RWPE2 (cell line): ENCODE data around the gene SLIT3.

Experiments used
- ATAC-seq: fragments of 200-7000 bp; cut with Tn5 transposase; 3 replicates; pipeline ENCODE4 v1.9.1; 2021; ENCODE audit warnings: low read depth
- DNase-seq: peaks from one replicate; pipeline ENCODE4 v3.0.0-alpha.2; 2020; ENCODE audit warnings: low spot score
- H3K27ac ChIP-seq: fragments of 450-650 bp; 2 replicates; pipeline ENCODE4 v1.5.1; 2017; ENCODE audit warnings: mild to moderate bottlenecking; ENCODE audit not compliant: poor library complexity, severe bottlenecking
- H3K27me3 ChIP-seq: fragments of 250-450 bp; sonication (Bioruptor Pico); 2 replicates; pipeline ENCODE4 v1.5.1; 2021; ENCODE audit warnings: mild to moderate bottlenecking, moderate library complexity; ENCODE audit not compliant: insufficient read depth, poor library complexity, severe bottlenecking
- H3K36me3 ChIP-seq: fragments of 250-450 bp; sonication (Bioruptor Pico); 2 replicates; pipeline ENCODE4 v1.5.1; 2020; ENCODE audit warnings: low read depth, mild to moderate bottlenecking, moderate library complexity
- H3K4me1 ChIP-seq: fragments of 250-450 bp; sonication (Bioruptor Pico); 2 replicates; pipeline ENCODE4 v1.5.1; 2021; ENCODE audit warnings: mild to moderate bottlenecking, moderate library complexity; ENCODE audit not compliant: insufficient read depth, poor library complexity, severe bottlenecking
- H3K4me3 ChIP-seq: fragments of 250-450 bp; sonication (Bioruptor Pico); 2 replicates; pipeline ENCODE4 v1.5.1; 2021; ENCODE audit warnings: mild to moderate bottlenecking, moderate library complexity; ENCODE audit not compliant: severe bottlenecking
- H3K9me3 ChIP-seq: fragments of 250-450 bp; sonication (Bioruptor Pico); 2 replicates; pipeline ENCODE4 v1.5.1; 2021; ENCODE audit warnings: mild to moderate bottlenecking, moderate library complexity; ENCODE audit not compliant: severe bottlenecking
- TF ChIP-seq, protein P1 (sequence below): fragments of 450-650 bp; IDR thresholded peaks from one replicate; pipeline ENCODE4 v1.5.1; 2017; ENCODE audit warnings: mild to moderate bottlenecking, moderate library complexity; ENCODE audit not compliant: poor library complexity, severe bottlenecking

The SLIT3 gene

DNA sequence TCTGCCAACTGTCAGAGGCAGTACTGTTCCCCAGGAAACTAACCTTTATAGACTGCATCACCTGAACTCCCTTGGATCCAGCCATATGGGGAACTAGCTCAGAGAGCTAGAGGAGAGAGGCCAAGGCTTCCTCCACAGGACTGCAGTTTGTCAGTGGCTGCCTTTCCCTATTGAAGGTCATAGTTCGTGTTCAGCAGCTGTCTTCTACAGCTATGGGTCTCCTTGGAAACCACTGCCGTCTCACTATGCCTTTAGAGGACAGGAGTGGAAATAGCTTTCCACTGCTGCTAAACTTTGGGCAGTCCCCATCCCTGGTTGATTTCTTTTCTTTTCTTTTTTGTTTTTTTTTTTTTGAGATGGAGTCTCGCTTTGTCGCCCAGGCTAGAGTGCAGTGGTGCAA lies 4.4 kb upstream of the SLIT3 start:
- ATAC-seq: no peak
- TF ChIP-seq, protein P1, sequence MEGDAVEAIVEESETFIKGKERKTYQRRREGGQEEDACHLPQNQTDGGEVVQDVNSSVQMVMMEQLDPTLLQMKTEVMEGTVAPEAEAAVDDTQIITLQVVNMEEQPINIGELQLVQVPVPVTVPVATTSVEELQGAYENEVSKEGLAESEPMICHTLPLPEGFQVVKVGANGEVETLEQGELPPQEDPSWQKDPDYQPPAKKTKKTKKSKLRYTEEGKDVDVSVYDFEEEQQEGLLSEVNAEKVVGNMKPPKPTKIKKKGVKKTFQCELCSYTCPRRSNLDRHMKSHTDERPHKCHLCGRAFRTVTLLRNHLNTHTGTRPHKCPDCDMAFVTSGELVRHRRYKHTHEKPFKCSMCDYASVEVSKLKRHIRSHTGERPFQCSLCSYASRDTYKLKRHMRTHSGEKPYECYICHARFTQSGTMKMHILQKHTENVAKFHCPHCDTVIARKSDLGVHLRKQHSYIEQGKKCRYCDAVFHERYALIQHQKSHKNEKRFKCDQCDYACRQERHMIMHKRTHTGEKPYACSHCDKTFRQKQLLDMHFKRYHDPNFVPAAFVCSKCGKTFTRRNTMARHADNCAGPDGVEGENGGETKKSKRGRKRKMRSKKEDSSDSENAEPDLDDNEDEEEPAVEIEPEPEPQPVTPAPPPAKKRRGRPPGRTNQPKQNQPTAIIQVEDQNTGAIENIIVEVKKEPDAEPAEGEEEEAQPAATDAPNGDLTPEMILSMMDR: no peak
- Histone ChIP-seq H3K36me3 (no peaks in the 10 kb centered on the region), H3K9me3 (no peaks in the 10 kb centered on the region), H3K27ac (no peak overlapping the region), H3K4me1 (peaks cover 7% of the 10 kb centered on the region), H3K27me3 (no peaks in the 10 kb centered on the region), H3K4me3 (no peak overlapping the region)
- DNase-seq: no peak

DNA sequence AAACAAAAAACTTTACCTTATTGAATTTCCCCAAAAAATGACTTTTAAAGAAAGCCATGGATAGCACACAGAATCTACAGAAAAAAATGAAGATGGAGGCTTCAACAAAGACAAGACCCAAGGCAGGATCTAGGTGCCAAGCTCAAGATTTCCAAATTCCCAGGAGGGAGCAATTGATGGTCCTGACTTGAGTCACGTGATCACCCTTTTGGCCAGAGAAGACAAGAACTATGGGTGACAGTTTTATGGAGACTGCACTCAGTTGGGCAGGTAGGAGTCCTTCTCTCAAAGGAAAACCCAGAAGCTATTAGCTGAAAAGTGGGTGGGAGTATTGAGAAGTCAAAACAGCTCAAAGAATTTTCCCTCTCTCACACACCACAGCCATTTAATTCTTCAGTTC lies 3.2 kb upstream of the SLIT3 start:
- Histone ChIP-seq H3K9me3 (no peaks in the 10 kb centered on the region), H3K36me3 (no peaks in the 10 kb centered on the region), H3K27ac (no peak overlapping the region), H3K27me3 (no peaks in the 10 kb centered on the region), H3K4me1 (peaks cover 7% of the 10 kb centered on the region), H3K4me3 (no peak overlapping the region)
- TF ChIP-seq, protein P1: no peak
- no peak for DNase-seq
- ATAC-seq: no peak

DNA sequence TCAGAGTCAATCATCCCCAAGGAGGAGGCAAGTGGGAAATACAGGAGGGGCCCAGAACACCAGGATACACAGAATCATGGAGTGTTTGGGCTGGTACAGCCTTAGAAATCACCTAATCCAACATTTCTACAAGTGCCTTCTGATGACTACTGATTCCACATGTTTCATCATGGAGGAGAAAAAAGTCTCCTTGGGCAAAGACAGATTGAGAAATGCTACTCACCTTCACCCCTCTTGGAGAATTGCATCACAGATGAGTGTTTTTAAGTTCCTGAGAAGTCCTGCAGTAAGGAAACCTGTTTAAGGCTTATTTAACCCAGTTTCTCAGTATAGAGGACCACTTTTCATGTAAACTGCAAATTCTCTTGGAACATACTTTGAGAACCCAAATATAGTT lies 2.2 kb upstream of the SLIT3 start:
- TF ChIP-seq, protein P1: no peak
- Histone ChIP-seq H3K27ac (no peak overlapping the region), H3K4me1 (peaks cover 7% of the 10 kb centered on the region), H3K36me3 (no peaks in the 10 kb centered on the region), H3K9me3 (no peaks in the 10 kb centered on the region), H3K4me3 (no peak overlapping the region), H3K27me3 (no peaks in the 10 kb centered on the region)
- DNase-seq (no peak), ATAC-seq (no peak)

DNA sequence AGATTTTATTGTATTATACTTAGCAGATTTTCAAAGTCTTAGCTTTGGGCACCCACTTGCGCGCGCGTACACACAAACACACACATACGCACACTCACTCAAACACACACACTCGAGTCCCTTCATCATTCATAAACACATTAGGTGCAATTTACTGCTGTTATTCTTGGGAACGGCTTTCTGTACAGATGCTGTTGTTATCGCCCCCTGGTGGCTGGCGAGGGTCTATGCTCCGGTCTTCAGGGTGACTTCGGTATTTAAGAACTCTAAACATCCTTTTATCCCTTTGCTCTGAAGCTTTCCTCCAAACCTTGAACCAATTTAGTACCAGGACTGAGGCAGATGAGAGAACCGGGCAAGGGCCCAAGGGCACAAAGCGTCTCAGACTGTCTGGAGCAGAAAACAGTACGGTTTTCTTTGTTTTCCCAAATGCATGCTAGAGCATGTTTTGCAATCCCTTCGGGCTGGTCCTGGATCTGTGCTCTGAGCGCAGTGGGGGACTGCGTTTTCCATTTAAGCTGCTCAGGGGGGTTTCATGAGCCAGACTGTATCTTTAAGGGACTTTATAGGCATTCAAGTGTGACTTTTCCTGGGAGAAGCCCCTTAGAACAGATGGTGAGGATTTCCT lies 1.7 kb upstream of the SLIT3 start:
- TF ChIP-seq, protein P1: peak; percentile 98
- no peak for DNase-seq
- Histone ChIP-seq H3K4me3 (no peak overlapping the region), H3K4me1 (peaks cover 7% of the 10 kb centered on the region), H3K27me3 (no peaks in the 10 kb centered on the region), H3K36me3 (no peaks in the 10 kb centered on the region), H3K9me3 (no peaks in the 10 kb centered on the region), H3K27ac (no peak overlapping the region)
- no peak for ATAC-seq

DNA sequence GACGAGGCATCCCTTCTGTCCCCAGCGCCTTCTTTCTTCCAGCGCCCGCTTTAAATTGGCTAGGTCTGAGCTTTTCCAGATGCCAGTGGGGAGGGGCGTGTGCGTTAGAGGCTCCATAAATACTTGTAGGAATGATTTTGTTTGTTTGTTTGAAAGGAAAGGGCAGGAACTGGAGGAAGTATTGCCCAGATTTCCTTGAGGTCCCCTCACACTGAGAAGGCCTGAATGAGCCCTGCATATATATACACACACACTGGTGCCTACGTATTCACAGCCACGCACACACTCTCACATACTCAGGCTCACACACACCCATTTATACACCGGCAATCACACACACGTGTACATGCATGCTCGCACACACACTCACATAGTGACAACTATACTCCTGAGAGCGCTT lies 1.0 kb upstream of the SLIT3 start:
- Histone ChIP-seq H3K27ac (no peak overlapping the region), H3K4me3 (no peak overlapping the region), H3K9me3 (no peaks in the 10 kb centered on the region), H3K36me3 (no peaks in the 10 kb centered on the region), H3K4me1 (peaks cover 7% of the 10 kb centered on the region), H3K27me3 (no peaks in the 10 kb centered on the region)
- ATAC-seq (no peak), DNase-seq (no peak)
- TF ChIP-seq, protein P1: no peak
